ENCODE measurements around the gene PLXNB2.

The PLXNB2 gene

GRCh38 chr22:50306753-50307749, at the start of gene PLXNB2:
TSS of gene PLXNB2 (minus strand) at chr22:50307646. CDS start at chr22:50290584, 17,062 bp downstream.
- peak within 1 kb of the TSS; percentile 90 for H3K27ac ChIP-seq
- TF ChIP-seq CTCF (conservative IDR thresholded peaks at IDR 0.05) = no peak

- H3K27ac ChIP-seq = no peak overlapping the region
- TF ChIP-seq CTCF (conservative IDR thresholded peaks at IDR 0.05) = no peak
These were observed 49.8 kb upstream of the PLXNB2 start for GRCh38 chr22:50357222-50357621.

GRCh38 chr22:50356186-50356585, 48.7 kb upstream of the PLXNB2 start:
- no peak overlapping the region for H3K27ac ChIP-seq
- TF ChIP-seq CTCF (conservative IDR thresholded peaks at IDR 0.05) = no peak

- no peak for TF ChIP-seq CTCF (conservative IDR thresholded peaks at IDR 0.05)
- no peak overlapping the region for H3K27ac ChIP-seq
These were observed 40.6 kb upstream of the PLXNB2 start for GRCh38 chr22:50348058-50348457.

- no peak for TF ChIP-seq CTCF (conservative IDR thresholded peaks at IDR 0.05)
- H3K27ac ChIP-seq = no peak overlapping the region
These were observed 39.7 kb upstream of the PLXNB2 start for GRCh38 chr22:50347157-50347556.

- no peak for TF ChIP-seq CTCF (conservative IDR thresholded peaks at IDR 0.05)
- no peak overlapping the region for H3K27ac ChIP-seq
These were observed 39.0 kb upstream of the PLXNB2 start for GRCh38 chr22:50346470-50346869.

- H3K27ac ChIP-seq = peak overlapping the region; percentile 89
- no peak for TF ChIP-seq CTCF (conservative IDR thresholded peaks at IDR 0.05)
These were observed 36.1 kb upstream of the PLXNB2 start for GRCh38 chr22:50343541-50343935.

All from VCaP (cell line).